Activated T-cell treated with anti-CD3 and anti-CD28 coated beads, Interleukin-2, amount 50 U/mL, for 72 hours (primary cell): ENCODE data around the gene PTPRN. TPM values are rescaled to one million over a fixed set of nuclear protein-coding genes. Genes with fewer than 3 reads are reported as not detected.
"Not testable (repeated sequence)": the region's sequence is repeated elsewhere in the genome, so short reads cannot be mapped to it uniquely, and the experiment has no call there.

Source experiments
- ATAC-seq, 2 donors: fragments of 150-1000 bp; cut with Tn5 transposase; replicated peaks in 1 of 2; 2 replicates each; pipeline ENCODE4 v1.10.0; 2021; ENCODE audit warnings: moderate library complexity in 2 of 2, mild to moderate bottlenecking in 1 of 2
- DNase-seq, 2 donors: peaks; one replicate each; pipeline ENCODE4 v3.0.0; 2021 to 2022; ENCODE audit warnings: mixed read lengths in 1 of 2
- H3K27ac Mint-ChIP-seq: one replicate; pipeline ENCODE4 v1.8.0; 2022; ENCODE audit warnings: mild to moderate bottlenecking, moderate library complexity, mixed read lengths
- H3K27me3 Mint-ChIP-seq: one replicate; pipeline ENCODE4 v1.8.0; 2022; ENCODE audit warnings: low read depth, mixed read lengths
- H3K36me3 Mint-ChIP-seq, 2 donors: one replicate each; pipeline ENCODE4 v1.8.0; 2022; ENCODE audit warnings: mixed read lengths in 2 of 2, mild to moderate bottlenecking in 1 of 2; ENCODE audit not compliant: insufficient read depth in 2 of 2
- H3K4me1 Mint-ChIP-seq: one replicate; pipeline ENCODE4 v1.8.0; 2022; ENCODE audit warnings: low read depth, mixed read lengths
- H3K4me3 Mint-ChIP-seq, 2 donors: one replicate each; pipeline ENCODE4 v1.8.0; 2022; ENCODE audit warnings: mild to moderate bottlenecking in 2 of 2, mixed read lengths in 2 of 2, moderate library complexity in 2 of 2
- H3K9me3 Mint-ChIP-seq, 2 donors: one replicate each; pipeline ENCODE4 v1.8.0; 2022; ENCODE audit warnings: mixed read lengths in 2 of 2
- total RNA-seq, 2 donors: library from RNA; stranded (reverse); gene quantifications; one replicate each; pipeline ENCODE4 v1.2.3, GENCODE V29; 2022

The PTPRN gene
- total RNA-seq, 2 donors from 2014 or later, result 1.7 to 2.5 TPM

GRCh38 chr2:219289537-219290361 is 19.5 kb downstream of the PTPRN start:
- Mint-ChIP-seq H3K27me3 (no peaks in the 10 kb centered on the region), H3K27ac (no peak overlapping the region), H3K4me3 (no peak overlapping the region), H3K36me3 (peaks cover 0 to 3% of the 10 kb centered on the region in 2 donors), H3K4me1 (peaks cover 10% of the 10 kb centered on the region), H3K9me3 (no peaks in the 10 kb centered on the region)
- no peak for ATAC-seq
- no peak for DNase-seq

GRCh38 chr2:219289195-219289536 is 20.0 kb downstream of the PTPRN start:
- no peaks in the 10 kb centered on the region for H3K27me3 Mint-ChIP-seq
- peaks cover 5% of the 10 kb centered on the region for H3K4me1 Mint-ChIP-seq
- DNase-seq (no peak), ATAC-seq (no peak)
- no peak overlapping the region for H3K4me3 Mint-ChIP-seq
- H3K9me3 Mint-ChIP-seq, result no peaks in the 10 kb centered on the region
- peaks cover 0 to 3% of the 10 kb centered on the region in 2 donors for H3K36me3 Mint-ChIP-seq
- H3K27ac Mint-ChIP-seq, result no peak overlapping the region

- no peak for ATAC-seq
- Mint-ChIP-seq H3K27me3 (no peaks in the 10 kb centered on the region), H3K9me3 (no peaks in the 10 kb centered on the region), H3K36me3 (peaks cover 3 to 8% of the 10 kb centered on the region in 2 donors), H3K4me1 (no peaks in the 10 kb centered on the region), H3K4me3 (no peak overlapping the region), H3K27ac (no peak overlapping the region)
- DNase-seq, result no peak
These were observed 21.5 kb downstream of the PTPRN start for GRCh38 chr2:219287580-219288265.

GRCh38 chr2:219287116-219287440 is 22.1 kb downstream of the PTPRN start:
- H3K27ac Mint-ChIP-seq, result peak overlapping the region; percentile 4
- DNase-seq, ATAC-seq, H3K4me1 Mint-ChIP-seq, H3K27me3 Mint-ChIP-seq, H3K9me3 Mint-ChIP-seq, H3K4me3 Mint-ChIP-seq, H3K36me3 Mint-ChIP-seq: not testable (repeated sequence)

GRCh38 chr2:219286436-219287115 is 22.6 kb downstream of the PTPRN start:
- DNase-seq (no peak), ATAC-seq (no peak)
- Mint-ChIP-seq H3K27ac (no peak overlapping the region), H3K27me3 (no peaks in the 10 kb centered on the region), H3K9me3 (no peaks in the 10 kb centered on the region), H3K4me1 (peaks cover under 1% of the 10 kb centered on the region), H3K4me3 (no peak overlapping the region), H3K36me3 (peaks cover 5 to 8% of the 10 kb centered on the region in 2 donors)

GRCh38 chr2:219285894-219286425 is 23.2 kb downstream of the PTPRN start:
- Mint-ChIP-seq H3K27me3 (no peaks in the 10 kb centered on the region), H3K36me3 (peaks cover 5 to 8% of the 10 kb centered on the region in 2 donors), H3K4me3 (no peak overlapping the region), H3K4me1 (peaks cover 7% of the 10 kb centered on the region), H3K9me3 (no peaks in the 10 kb centered on the region), H3K27ac (no peak overlapping the region)
- ATAC-seq, result no peak
- DNase-seq, result no peak

- no peak overlapping the region for H3K4me3 Mint-ChIP-seq
- peaks cover 13% of the 10 kb centered on the region for H3K4me1 Mint-ChIP-seq
- peak overlapping the region; percentile 58 for H3K27ac Mint-ChIP-seq
- no peaks in the 10 kb centered on the region for H3K9me3 Mint-ChIP-seq
- peaks cover 5 to 8% of the 10 kb centered on the region in 2 donors for H3K36me3 Mint-ChIP-seq
- H3K27me3 Mint-ChIP-seq, result no peaks in the 10 kb centered on the region
- no peak for ATAC-seq
- DNase-seq, result no peak
These were observed 23.8 kb downstream of the PTPRN start for GRCh38 chr2:219285373-219285735.

GRCh38 chr2:219284501-219285372 is 24.5 kb downstream of the PTPRN start:
- Mint-ChIP-seq H3K27me3 (no peaks in the 10 kb centered on the region), H3K4me3 (no peak overlapping the region), H3K4me1 (peaks cover 19% of the 10 kb centered on the region), H3K9me3 (no peaks in the 10 kb centered on the region), H3K36me3 (peaks cover 5 to 8% of the 10 kb centered on the region in 2 donors), H3K27ac (no peak overlapping the region)
- ATAC-seq (no peak), DNase-seq (no peak)

- no peak for DNase-seq
- H3K27me3 Mint-ChIP-seq, result no peaks in the 10 kb centered on the region
- peaks cover 32% of the 10 kb centered on the region for H3K4me1 Mint-ChIP-seq
- H3K9me3 Mint-ChIP-seq, result no peaks in the 10 kb centered on the region
- H3K4me3 Mint-ChIP-seq, result no peak overlapping the region
- peaks cover 5 to 8% of the 10 kb centered on the region in 2 donors for H3K36me3 Mint-ChIP-seq
- peak overlapping the region; percentile 61 for H3K27ac Mint-ChIP-seq
- ATAC-seq, result no peak
These were observed 26.1 kb downstream of the PTPRN start for GRCh38 chr2:219282943-219283581.

GRCh38 chr2:219282375-219282774 is 26.8 kb downstream of the PTPRN start:
- Mint-ChIP-seq H3K36me3 (peaks cover 5 to 8% of the 10 kb centered on the region in 2 donors), H3K9me3 (no peaks in the 10 kb centered on the region), H3K27ac (peak overlapping the region; percentile 50)

GRCh38 chr2:219281588-219281987 is 27.6 kb downstream of the PTPRN start:
- DNase-seq, result no peak
- no peak overlapping the region for H3K27ac Mint-ChIP-seq
- H3K36me3 Mint-ChIP-seq, result peaks cover 5 to 8% of the 10 kb centered on the region in 2 donors
- ATAC-seq, result no peak
- no peaks in the 10 kb centered on the region for H3K27me3 Mint-ChIP-seq
- peaks cover 44% of the 10 kb centered on the region for H3K4me1 Mint-ChIP-seq
- H3K9me3 Mint-ChIP-seq, result no peaks in the 10 kb centered on the region
- no peak overlapping the region for H3K4me3 Mint-ChIP-seq

More at GRCh38 chr2:219282375-219282774, 26.8 kb downstream of the PTPRN start:
- no peaks in the 10 kb centered on the region for H3K27me3 Mint-ChIP-seq
- peaks cover 38% of the 10 kb centered on the region for H3K4me1 Mint-ChIP-seq
- no peak overlapping the region for H3K4me3 Mint-ChIP-seq
- ATAC-seq (no peak), DNase-seq (no peak)

- no peak for ATAC-seq
- no peaks in the 10 kb centered on the region for H3K9me3 Mint-ChIP-seq
- peak overlapping the region; percentile 94 to 99 for H3K4me3 Mint-ChIP-seq
- H3K4me1 Mint-ChIP-seq, result peaks cover 44% of the 10 kb centered on the region
- DNase-seq, result no peak
- no peak overlapping the region for H3K27ac Mint-ChIP-seq
- peaks cover 5 to 8% of the 10 kb centered on the region in 2 donors for H3K36me3 Mint-ChIP-seq
- no peaks in the 10 kb centered on the region for H3K27me3 Mint-ChIP-seq
These were observed 28.6 kb downstream of the PTPRN start for GRCh38 chr2:219280651-219281050.
